ENCODE data around the gene MYL12A. TPM values are rescaled to one million over a fixed set of nuclear protein-coding genes. Genes with fewer than 3 reads are reported as not detected.
A peak's percentile ranks its signal among the peaks of the same experiment; 100 is the strongest.

The MYL12A gene
- total RNA-seq, 2 experiments from 2014 or later, result 405 to 423 TPM

GRCh38 chr18:3233433-3234168 is 14.0 kb upstream of the MYL12A start:
- ChIA-PET POLR2A (no interaction called here), CTCF (interaction anchor here (0.6 to 1.6 kb wide), 3 partner anchors 12 to 105 kb away, joined by 3 to 14 read pairs (median 4); no protein-coding TSS in a partner anchor)
- TF ChIP-seq CTCF (IDR thresholded peaks at IDR 0.05), result no peak
- ATAC-seq (no peak), DNase-seq (no peak)
- Mint-ChIP-seq H3K4me1 (ENCODE audit: low read depth) (peaks cover 2% of the 10 kb centered on the region), H3K27ac (no peak overlapping the region), H3K27me3 (no peaks in the 10 kb centered on the region), H3K4me3 (no peak overlapping the region), H3K9me3 (no peaks in the 10 kb centered on the region), H3K36me3 (ENCODE audit: low read depth) (peaks cover 2% of the 10 kb centered on the region)
- intact Hi-C loops (cut with micrococcal nuclease), result no loop called here

GRCh38 chr18:3234457-3234856 is 13.1 kb upstream of the MYL12A start:
- no peaks in the 10 kb centered on the region for H3K9me3 Mint-ChIP-seq
- ChIA-PET POLR2A (interaction anchor here (0.7 kb wide), 1 partner anchor 28 kb away, joined by 5 read pairs; no protein-coding TSS in a partner anchor), CTCF (interaction anchor here (0.9 to 1.6 kb wide), 2 partner anchors 12 to 82 kb away, joined by 3 to 14 read pairs; no protein-coding TSS in a partner anchor)
- TF ChIP-seq CTCF (IDR thresholded peaks at IDR 0.05), result no peak
- no peak overlapping the region for H3K27ac Mint-ChIP-seq
- intact Hi-C loops (cut with micrococcal nuclease), result no loop called here
- peak; percentile 36 for DNase-seq
- H3K36me3 Mint-ChIP-seq (ENCODE audit: low read depth), result peaks cover 2% of the 10 kb centered on the region
- peaks cover 2% of the 10 kb centered on the region for H3K4me1 Mint-ChIP-seq (ENCODE audit: low read depth)
- peak; percentile 34 for ATAC-seq
- H3K27me3 Mint-ChIP-seq, result no peaks in the 10 kb centered on the region
- no peak overlapping the region for H3K4me3 Mint-ChIP-seq

DNA sequence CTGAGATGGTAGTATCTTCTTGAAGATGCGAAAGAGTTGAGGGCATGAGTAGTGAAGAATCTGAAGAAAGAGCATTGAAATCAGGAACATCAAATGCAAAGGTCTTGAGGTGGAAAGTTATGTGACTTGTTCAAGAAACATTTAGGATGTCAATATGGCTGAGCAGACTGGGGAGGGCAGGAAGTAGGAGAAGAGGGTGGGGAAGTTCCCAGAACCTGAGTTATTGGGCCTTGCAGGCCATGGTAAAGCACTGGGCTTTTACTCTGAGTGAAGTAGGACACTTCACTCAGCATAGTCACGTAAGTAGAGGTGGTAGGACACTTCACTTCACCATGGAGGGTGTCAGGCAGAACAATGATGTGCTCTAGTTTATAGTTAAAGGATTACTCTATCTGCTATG is 11.8 kb upstream of the MYL12A start:
- Mint-ChIP-seq H3K27me3 (no peaks in the 10 kb centered on the region), H3K27ac (no peak overlapping the region), H3K36me3 (ENCODE audit: low read depth) (peaks cover 6% of the 10 kb centered on the region), H3K4me1 (ENCODE audit: low read depth) (no peaks in the 10 kb centered on the region), H3K4me3 (no peak overlapping the region), H3K9me3 (peaks cover 5% of the 10 kb centered on the region)
- no peak for TF ChIP-seq CTCF (IDR thresholded peaks at IDR 0.05)
- ATAC-seq (no peak), DNase-seq (no peak)
- CTCF ChIA-PET, result interaction anchor here (1.6 kb wide), 1 partner anchor 10 kb away, joined by 3 read pairs; no protein-coding TSS in a partner anchor
- POLR2A ChIA-PET, result no interaction called here
- intact Hi-C loops (cut with micrococcal nuclease), result no loop called here

DNA sequence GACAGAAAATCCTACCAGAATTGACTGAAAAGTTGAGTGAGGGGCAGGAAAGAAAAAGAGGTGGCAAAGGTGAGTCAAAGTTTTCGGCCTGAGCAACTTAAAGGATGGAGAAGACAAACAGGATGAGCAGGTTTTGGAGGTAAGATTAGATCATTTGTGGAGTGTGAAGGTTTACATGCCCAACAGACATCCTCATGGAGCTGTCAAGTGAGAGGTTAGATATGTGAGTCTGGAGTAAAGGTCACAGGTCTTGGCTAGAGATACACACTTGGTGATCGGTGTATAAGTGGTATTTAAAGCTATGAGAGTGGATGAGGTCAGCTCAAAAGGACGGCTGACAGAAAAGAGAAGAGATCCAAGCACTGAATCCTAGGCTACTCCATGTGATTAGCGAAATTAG is 11.1 kb upstream of the MYL12A start:
- no peak for TF ChIP-seq CTCF (IDR thresholded peaks at IDR 0.05)
- Mint-ChIP-seq H3K27me3 (no peaks in the 10 kb centered on the region), H3K4me3 (no peak overlapping the region), H3K36me3 (ENCODE audit: low read depth) (peaks cover 8% of the 10 kb centered on the region), H3K4me1 (ENCODE audit: low read depth) (no peaks in the 10 kb centered on the region), H3K9me3 (peaks cover 8% of the 10 kb centered on the region), H3K27ac (no peak overlapping the region)
- POLR2A ChIA-PET, result no interaction called here
- DNase-seq (no peak), ATAC-seq (no peak)
- intact Hi-C loops (cut with micrococcal nuclease), result no loop called here
- CTCF ChIA-PET, result interaction anchor here (1.6 kb wide), 1 partner anchor 9 kb away, joined by 3 read pairs; no protein-coding TSS in a partner anchor

DNA sequence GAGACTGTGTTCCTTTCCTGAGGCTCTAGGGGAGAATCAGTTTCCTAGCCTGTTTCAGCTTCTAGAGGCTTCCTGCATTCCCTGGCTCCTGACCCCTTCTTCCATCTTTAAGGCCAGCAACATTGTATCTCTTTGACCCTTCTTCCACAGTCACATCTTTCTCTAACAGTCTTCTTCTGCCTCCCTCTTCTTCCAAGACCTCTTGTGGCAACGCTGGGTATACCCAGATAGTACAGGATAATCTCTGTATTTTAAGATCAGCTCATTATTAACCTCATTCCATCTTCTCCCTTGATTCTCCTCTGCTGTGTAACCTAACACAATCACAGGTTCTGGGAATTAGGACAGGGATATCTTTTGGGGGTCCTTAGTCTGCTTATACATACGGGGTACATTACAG is 8.9 kb upstream of the MYL12A start:
- Mint-ChIP-seq H3K9me3 (peaks cover 17% of the 10 kb centered on the region), H3K27ac (no peak overlapping the region), H3K36me3 (ENCODE audit: low read depth) (peaks cover 20% of the 10 kb centered on the region), H3K4me1 (ENCODE audit: low read depth) (no peaks in the 10 kb centered on the region), H3K27me3 (no peaks in the 10 kb centered on the region), H3K4me3 (no peak overlapping the region)
- DNase-seq (no peak), ATAC-seq (no peak)
- ChIA-PET CTCF (interaction anchor here (1.0 to 1.9 kb wide), 6 partner anchors 19 to 244 kb away, joined by 3 to 6 read pairs (median 4); partner anchors contain the start of gene MYOM1), POLR2A (interaction anchor here (0.8 to 1.0 kb wide), 2 partner anchors 58 to 64 kb away, joined by 3 to 4 read pairs; no protein-coding TSS in a partner anchor)
- TF ChIP-seq CTCF (IDR thresholded peaks at IDR 0.05), result no peak
- intact Hi-C loops (cut with micrococcal nuclease), result no loop called here
